ENCODE data around the gene CNIH4.

The CNIH4 gene

DNA sequence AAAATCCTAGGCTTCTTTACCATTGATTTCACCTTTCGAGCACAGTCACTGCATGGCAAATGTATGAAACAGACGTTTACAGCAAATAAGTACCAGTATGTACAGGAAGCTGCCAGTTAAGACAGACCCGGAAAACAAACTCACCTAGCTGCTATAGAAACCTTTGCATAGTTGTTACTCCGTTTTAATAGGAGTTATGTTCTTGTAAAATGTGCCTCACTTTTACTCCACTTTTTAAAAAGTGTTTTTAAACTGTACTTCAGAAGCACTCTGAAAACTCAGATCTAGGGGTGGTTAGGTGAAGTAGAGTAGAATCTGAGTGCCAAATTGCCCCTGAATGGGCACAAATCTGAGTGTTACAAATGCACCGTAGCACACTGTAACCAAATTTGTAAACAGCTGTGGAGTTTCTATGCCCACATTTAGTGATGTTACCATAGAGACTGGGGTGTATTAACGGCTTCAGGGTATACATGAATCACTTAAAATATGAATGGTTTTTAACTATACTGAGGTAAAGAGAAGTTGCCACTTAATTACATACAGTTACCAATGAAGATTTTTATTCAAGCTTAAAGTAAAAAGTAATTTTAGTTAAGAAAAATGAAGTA lies 30.7 kb downstream of the CNIH4 start:
- no peak for DNase-seq (ENCODE audit: insufficient read length, low spot score)
- TF ChIP-seq, protein P1, sequence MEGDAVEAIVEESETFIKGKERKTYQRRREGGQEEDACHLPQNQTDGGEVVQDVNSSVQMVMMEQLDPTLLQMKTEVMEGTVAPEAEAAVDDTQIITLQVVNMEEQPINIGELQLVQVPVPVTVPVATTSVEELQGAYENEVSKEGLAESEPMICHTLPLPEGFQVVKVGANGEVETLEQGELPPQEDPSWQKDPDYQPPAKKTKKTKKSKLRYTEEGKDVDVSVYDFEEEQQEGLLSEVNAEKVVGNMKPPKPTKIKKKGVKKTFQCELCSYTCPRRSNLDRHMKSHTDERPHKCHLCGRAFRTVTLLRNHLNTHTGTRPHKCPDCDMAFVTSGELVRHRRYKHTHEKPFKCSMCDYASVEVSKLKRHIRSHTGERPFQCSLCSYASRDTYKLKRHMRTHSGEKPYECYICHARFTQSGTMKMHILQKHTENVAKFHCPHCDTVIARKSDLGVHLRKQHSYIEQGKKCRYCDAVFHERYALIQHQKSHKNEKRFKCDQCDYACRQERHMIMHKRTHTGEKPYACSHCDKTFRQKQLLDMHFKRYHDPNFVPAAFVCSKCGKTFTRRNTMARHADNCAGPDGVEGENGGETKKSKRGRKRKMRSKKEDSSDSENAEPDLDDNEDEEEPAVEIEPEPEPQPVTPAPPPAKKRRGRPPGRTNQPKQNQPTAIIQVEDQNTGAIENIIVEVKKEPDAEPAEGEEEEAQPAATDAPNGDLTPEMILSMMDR (IDR thresholded peaks at IDR 0.05; ENCODE audit: insufficient read depth, missing control alignments): no peak
- peak; percentile 81 for FAIRE-seq

DNA sequence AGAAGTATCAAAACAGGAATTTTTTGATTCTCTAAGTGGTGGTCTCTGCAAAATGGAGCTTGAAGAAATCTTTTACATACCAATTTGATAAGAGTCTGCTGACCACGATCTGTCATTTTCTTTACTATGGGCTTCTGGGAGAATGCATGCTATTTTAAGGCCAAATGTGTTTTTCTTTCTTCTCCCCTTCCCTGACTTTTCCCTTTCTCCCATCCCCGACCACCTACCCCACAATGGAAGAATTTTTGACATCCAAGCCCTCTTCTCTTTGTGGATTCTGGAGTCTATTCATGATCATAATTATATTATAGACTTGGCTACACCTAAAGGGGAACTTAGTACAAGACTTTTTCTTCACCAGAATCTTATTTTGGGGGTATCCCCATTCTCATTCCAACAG lies 31.3 kb downstream of the CNIH4 start:
- DNase-seq (ENCODE audit: insufficient read length, low spot score): no peak
- FAIRE-seq: peak; percentile 6
- TF ChIP-seq, protein P1 (IDR thresholded peaks at IDR 0.05; ENCODE audit: insufficient read depth, missing control alignments): no peak

DNA sequence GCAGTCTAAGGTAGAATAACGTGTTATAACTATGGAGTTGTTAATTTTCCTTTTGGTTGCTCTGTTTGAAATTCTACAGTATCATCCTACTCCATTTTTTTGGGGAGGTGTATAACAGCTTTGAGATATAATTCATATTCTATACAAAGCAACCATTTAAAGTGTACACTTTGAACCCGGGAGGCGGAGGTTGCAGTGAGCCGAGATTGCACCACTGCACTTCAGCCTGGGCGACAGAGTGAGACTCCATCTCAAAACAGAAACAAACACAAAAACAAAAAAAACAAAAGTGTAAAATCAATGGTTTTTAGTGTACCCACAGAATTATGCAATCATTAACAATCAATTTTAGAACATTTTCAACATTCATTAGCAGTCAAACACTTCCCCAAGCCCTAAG lies 33.8 kb downstream of the CNIH4 start:
- no peak for DNase-seq (ENCODE audit: insufficient read length, low spot score)
- TF ChIP-seq, protein P1 (IDR thresholded peaks at IDR 0.05; ENCODE audit: insufficient read depth, missing control alignments): no peak
- FAIRE-seq: peak; percentile 67

DNA sequence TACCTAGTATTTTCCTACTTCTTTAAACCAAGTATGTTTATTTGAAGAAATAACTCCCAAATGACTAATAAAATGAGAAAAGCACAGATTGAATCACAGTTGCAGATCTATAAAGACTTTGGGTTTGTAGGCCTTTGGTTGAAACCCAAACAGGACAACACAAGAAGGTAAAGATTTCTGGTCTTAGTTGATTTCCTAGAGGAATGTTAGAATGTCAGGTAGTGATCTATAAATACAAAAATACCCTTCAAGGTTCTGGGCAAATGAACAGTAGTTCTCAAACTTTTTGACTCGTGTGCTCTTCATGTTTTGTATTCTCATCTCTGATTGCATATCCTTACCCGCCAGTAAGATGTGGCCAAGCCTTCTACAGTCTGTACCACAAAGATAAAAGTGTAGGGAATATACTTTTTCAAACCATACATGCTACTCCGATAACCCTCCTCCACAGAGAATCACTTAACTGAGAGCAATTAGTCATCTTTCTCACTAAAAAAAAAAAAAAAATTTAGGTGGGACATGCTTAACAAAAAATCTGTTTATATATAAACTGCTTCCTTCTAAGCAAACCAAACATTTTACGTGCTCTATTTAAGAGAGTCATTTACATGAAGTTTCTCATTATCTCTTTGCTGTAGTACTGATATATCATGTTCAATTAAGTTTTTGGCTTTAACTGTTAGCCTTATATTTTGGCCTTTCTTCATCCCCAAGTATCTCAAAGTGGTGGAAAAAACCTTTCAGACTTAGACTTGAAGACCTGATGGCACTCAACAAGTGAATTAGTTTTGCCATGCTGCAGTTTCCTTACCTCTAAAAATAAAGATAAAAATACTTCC lies 36.0 kb downstream of the CNIH4 start:
- DNase-seq (ENCODE audit: insufficient read length, low spot score) (no peak), FAIRE-seq (peak; percentile 72)
- TF ChIP-seq, protein P1 (IDR thresholded peaks at IDR 0.05; ENCODE audit: insufficient read depth, missing control alignments): no peak

DNA sequence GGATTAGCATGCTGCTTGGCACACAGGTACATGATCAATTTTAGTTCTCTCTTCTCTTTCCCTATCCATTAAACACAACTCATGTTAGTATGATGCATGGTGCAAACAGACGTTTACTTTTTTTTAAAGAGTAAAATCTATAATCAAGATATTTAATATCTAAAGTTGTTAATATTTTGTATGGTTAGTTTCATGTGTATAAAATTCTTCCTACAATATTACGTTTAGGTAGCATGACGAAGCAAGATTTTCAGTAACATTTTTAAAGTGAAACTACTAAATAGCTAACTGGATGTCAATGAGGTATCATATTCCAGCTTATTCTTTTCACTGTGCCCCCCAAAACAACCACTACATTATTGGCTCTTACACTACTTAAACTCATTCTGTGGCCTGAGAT lies 36.6 kb downstream of the CNIH4 start:
- no peak for DNase-seq (ENCODE audit: insufficient read length, low spot score)
- TF ChIP-seq, protein P1 (IDR thresholded peaks at IDR 0.05; ENCODE audit: insufficient read depth, missing control alignments): no peak
- FAIRE-seq: peak; percentile 67

DNA sequence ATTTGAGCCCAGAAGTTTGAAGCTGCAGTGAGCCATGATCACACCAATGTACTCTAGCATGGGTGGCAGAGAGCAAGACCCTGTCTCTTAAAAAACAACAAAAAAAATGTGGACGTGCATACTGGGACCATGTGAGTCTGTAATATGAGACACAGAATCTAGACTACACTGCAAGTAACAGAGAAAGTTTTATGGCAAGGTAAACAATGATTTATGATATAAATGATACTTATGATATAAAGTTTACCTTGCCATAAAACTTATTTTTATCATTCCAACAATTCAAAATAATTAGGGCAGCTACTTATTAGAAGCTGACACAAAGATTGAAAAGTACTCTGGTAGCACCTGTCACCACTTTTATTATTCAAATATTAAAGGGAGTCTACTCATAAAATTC lies 43.2 kb downstream of the CNIH4 start:
- FAIRE-seq: no peak
- DNase-seq (ENCODE audit: insufficient read length, low spot score): no peak
- TF ChIP-seq, protein P1 (IDR thresholded peaks at IDR 0.05; ENCODE audit: insufficient read depth, missing control alignments): no peak
